HG03460 (cell line): ENCODE results near the gene XPR1.
A peak's percentile ranks its signal among the peaks of the same experiment; 100 is the strongest.
"Not testable (repeated sequence)": the region's sequence is repeated elsewhere in the genome, so short reads cannot be mapped to it uniquely, and the experiment has no call there.

ENCODE experiments used
- ATAC-seq: cut with Tn5 transposase; IDR thresholded peaks from one replicate; pipeline ENCODE4 v1.9.1; 2021; ENCODE audit not compliant: unreplicated experiment

Gene XPR1

DNA sequence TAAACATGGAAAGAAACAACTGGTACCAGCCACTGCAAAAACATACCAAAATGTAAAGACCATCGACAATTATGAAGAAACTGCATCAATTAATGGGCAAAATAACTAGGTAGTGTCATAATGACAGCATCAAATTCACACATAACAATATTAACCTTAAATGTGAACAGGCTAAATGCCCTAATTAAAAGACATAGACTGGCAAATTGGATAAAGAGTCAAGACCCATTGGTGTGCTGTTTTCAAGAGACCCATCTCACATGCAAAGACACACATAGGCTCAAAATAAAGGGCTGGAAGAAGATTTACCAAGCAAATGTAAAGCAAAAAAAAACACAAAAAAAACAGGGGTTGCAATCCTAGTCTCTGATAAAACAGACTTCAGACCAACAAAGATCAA lies 201.4 kb downstream of the XPR1 start:
- ATAC-seq, result not testable (repeated sequence)

GRCh38 chr1:180836449-180836848 lies 204.6 kb downstream of the XPR1 start:
- ATAC-seq, result no peak

- no peak for ATAC-seq
These were observed 205.2 kb downstream of the XPR1 start for GRCh38 chr1:180837020-180837419.

DNA sequence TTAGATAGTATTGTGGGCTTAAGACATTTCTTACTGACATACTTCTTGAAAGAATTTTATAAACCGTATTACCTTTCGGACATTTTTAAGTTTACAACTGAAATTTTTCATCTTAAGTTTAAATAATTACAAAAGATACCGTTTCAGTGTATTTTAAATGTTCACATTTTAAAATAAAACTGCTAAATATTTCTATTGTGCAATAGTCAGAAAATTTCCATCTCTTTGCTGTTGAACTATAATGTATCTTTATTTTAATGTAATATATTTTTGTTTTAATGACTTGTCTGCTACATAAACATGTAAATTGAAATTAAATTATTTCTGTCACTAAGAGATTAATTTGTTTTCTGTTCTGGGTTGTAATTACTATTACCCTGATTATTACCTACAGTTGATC lies 206.7 kb downstream of the XPR1 start:
- no peak for ATAC-seq

DNA sequence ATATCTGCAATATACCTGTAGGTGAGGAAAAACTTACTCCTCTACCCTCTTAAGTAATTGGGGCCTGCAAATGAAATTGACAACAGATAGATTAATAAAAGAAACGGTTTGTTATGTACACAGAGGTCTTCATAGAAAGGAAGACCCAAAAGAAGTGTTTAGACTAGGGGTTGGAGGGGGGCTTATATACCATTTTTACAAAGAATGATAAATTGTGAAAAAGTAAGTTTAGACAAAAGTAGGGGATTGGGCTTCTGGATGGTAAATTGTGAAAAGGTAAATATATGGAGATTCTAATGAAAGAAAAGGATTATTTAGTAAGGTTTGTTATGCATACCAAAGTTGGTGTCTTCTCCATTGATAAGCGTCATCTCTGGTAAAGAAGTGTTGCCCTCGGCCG lies 207.7 kb downstream of the XPR1 start:
- ATAC-seq, result no peak

DNA sequence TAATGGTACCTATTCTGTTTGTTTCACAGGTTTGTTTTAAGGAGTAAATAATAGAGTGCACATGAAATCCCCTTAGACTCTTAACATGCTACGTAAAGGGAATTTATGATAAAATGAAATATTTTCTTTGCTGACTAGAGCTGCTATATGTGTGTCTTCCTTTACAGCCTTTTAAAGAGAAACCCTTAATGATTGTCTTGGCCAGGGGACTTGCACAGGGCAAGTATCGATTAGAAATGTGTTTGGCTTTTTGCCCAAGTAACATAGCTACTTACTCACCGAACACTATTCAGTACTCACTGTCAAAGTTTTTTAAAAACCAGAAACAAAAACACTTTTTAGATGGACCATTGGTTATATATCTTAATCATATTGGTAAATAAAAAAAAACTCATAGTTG lies 209.6 kb downstream of the XPR1 start:
- ATAC-seq, result no peak

DNA sequence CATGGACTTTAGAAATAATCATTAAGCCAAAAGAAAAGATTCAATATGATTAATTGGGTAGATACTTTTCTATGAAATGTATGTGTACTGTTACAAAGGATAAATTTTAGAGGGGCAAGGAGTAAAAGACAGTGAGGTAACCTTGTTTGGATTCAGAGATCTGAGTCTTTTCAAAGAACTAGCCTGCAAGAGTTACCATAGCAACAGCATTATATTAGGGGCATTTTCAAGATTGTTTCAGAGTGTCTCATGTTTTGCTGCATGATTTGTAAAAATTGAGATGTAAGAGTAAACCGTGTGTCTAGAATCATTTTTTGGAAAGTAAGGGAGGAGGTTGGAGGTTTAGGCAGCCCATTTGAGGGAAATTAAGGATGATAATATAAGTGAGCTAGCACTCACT lies 210.2 kb downstream of the XPR1 start:
- ATAC-seq, result no peak

- ATAC-seq, result no peak
These were observed 210.9 kb downstream of the XPR1 start for GRCh38 chr1:180842491-180843275.

- ATAC-seq, result no peak
These were observed 213.5 kb downstream of the XPR1 start for GRCh38 chr1:180845352-180845751.

DNA sequence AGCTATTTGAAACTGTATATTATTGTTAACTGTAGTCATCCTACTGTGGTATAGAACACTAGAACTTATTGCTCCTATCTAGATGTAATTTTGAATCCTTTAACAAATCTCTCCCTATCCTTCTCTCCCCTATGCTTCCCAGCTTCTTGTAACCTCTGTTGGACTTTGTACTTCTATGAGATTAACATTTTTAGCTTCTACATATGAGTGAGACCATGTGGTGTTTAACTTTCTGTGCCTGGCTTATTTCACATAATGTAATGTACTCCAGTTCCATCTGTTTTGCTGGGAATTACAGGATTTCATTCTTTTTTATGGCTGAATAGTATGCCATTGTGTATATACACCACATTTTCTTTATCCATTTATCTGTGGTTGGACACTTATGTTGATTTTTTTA lies 216.4 kb downstream of the XPR1 start:
- ATAC-seq, result no peak

- peak; percentile 77 for ATAC-seq
These were observed 217.4 kb downstream of the XPR1 start for GRCh38 chr1:180849031-180849775.

- ATAC-seq, result no peak
These were observed 220.4 kb downstream of the XPR1 start for GRCh38 chr1:180851995-180852887.

DNA sequence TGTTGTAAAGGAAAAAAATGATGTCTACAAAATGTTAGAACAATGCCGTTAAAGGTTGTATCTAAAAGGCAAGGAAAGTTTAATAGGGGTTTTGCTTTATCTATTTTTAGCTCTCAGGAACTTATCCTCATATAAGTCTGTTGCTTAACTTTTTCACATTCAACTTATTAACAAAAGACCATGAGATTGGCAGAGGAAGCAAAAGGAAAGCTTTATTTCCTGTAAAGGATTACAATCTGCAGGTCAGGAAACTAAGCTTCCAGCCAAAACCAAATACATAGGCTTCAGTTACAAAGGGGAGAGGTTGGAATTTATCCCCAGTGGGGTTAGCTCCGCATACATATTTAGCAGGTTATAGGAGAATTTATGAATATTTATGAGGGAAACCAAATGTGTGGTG lies 222.2 kb downstream of the XPR1 start:
- ATAC-seq, result no peak

DNA sequence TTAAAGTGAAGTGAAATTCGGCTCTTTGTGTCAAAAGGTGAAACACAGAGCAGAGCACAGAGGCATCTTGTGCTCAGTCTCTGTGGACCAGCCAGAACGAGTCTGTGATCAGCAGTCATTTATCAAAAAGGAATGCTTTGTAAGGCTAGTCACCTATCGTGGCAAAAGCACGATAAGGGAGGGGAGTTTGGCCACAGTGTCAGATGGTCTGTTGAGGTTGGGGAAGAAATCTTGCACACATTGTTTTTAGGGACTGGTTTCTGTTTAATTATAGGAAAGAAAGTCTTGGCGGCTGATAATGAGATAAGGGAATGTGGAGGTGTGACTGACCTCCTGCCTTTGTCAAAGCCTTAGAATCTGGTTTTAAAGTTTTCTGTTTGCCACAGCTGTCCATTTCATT lies 222.6 kb downstream of the XPR1 start:
- ATAC-seq, result no peak

- ATAC-seq, result not testable (repeated sequence)
These were observed 226.3 kb downstream of the XPR1 start for GRCh38 chr1:180857947-180858725.

DNA sequence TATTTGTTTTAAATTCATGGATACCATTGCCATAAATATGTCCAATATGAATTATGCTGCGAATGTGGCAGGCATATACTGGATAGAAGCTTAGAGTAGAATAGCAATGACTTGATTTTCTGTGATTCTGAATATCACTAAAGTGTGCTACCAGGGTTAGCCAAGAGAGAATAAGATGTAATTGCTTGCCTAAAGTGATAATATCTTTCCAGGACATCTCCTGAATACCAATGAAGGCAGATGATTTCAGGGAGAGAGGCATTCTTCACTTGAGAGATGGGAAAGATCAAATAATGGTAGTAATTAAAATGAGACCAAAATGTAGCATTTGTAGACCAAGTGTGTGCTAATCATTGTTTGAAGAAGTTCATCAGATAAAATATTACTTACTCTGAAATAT lies 227.5 kb downstream of the XPR1 start:
- ATAC-seq, result no peak

DNA sequence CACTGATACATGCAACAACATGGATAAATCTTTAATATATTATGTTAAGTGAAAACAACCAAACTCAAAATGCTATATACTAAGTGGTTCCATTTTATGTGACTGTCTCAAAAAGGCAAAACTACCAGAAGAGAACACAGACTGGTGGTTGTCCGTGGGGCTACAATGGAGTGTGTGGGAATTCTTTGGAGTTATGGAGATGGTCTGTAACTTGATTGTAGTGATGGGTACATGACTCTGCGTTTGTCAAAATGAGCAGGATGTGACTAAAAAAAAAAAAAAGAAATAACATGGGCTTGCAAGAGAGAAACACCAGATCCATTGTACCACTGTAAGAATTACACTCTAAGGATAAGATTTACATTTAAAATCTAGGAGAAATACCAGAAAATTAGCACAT lies 228.7 kb downstream of the XPR1 start:
- ATAC-seq, result no peak

- no peak for ATAC-seq
These were observed 230.5 kb downstream of the XPR1 start for GRCh38 chr1:180862305-180862704.

DNA sequence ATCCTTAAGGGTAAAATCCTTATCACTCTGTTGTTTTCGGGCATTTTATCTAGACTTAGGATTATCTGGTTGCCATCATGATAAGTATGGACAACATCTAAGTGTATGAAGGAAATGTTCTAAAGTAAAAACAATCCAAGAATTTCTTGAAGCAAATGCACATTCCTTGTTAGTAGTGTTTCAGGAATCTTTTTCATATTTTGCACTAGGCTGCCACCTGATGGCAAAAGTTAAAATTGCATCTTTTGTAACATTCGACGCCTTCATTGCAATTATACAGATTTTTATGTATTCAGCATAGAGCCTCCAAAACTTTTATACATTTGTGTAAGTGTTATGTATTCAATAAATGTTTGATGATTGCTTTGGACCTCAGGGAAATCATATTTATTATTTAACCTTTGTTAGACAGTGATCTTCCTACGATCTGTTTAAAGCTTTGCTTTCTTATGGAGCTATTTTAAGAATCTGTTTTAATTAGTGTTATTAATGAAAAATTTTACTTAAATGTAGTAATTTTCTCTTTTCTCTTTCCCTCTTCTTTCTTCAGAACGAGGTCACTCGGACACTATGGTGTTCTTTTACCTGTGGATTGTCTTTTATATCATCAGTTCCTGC lies 231.4 kb downstream of the XPR1 start:
- ATAC-seq, result no peak

DNA sequence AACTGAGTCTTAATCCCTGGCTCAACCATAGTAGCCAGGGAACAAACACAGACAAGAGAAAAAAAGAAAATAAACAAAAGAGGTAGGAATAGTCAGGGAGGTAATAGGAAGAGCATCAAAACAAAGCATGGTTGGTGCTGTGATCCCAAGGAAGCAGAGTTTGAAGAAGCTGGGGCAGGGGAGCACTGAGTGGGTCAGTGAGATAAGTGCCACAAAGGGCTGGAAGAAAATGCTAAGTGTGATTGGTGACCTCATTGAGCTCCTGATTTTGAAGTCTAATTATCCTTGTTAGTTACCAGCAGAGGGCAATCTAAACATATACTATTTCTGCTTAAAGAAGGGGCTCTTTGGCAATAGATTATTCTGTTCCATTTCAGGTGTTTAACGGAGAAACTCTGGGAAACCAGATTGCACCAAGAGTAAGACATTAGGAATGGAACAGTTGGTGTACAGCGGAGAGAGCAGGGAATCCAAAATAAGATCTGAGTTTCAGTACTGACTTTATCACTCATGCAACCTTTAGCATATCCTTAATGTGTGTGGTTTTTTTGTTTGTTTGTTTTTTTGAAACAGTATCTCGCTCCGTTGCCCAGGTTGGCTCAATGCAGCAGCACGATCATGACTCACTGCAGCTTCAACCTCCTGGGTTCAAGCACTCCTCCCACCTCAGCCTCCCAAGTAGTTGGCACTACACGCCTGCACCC lies 250.1 kb downstream of the XPR1 start:
- no peak for ATAC-seq
